Measurements from ENCODE around the gene DNAH17. TPM values are rescaled to one million over a fixed set of nuclear protein-coding genes. Genes with fewer than 3 reads are reported as not detected.

DNAH17 gene
- polyA plus RNA-seq, 3 donors = 0.01 to 0.51 (median 0.11) TPM

DNA sequence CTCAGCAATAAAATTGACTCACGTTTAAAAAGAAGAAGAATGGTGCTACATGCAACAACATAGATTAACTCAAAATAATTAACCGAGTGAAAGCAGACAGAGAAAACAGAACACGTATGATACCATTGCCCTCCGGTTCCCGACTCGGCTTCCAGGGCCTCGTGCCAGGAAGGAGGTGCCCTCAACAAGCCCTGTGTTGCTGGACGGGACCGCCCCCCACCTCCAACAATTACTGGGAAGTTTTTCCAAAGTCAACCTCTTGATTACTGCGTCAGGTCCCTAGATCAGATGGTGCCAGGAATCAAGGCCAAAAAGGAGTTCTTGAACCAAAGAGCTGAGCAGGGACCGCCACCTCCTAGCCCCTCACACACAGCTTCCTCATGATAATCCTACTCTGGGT is 20.4 kb downstream of the DNAH17 start:
- H2AFZ ChIP-seq (ENCODE audit: insufficient read depth, low read depth, low read length, poor library complexity, severe bottlenecking) = no peak overlapping the region
- H3K9me3 ChIP-seq (replicated peaks in 1 of 2; ENCODE audit: control insufficient read depth in 1 of 2, insufficient read depth in 1 of 2, low read length in 2 of 2) = no peaks in the 10 kb centered on the region
- peak overlapping the region in 1 of 7 donors; percentile 27 for H3K27ac Mint-ChIP-seq
- 96% methylated on average over 8 of the region's 11 CpGs for WGBS (ENCODE audit: insufficient coverage)
- H3K4me3 Mint-ChIP-seq = no peak overlapping the region
- peaks cover 0 to 2% (median 0%) of the 10 kb centered on the region in 7 donors for H3K9me3 Mint-ChIP-seq
- no peak for DNase-seq
- H3K36me3 Mint-ChIP-seq = no peaks in the 10 kb centered on the region
- H3K27me3 Mint-ChIP-seq (ENCODE audit: low read depth in 3 of 3) = peaks cover 2 to 5% (median 4%) of the 10 kb centered on the region in 3 donors
- H3K27ac ChIP-seq (ENCODE audit: low read depth in 1 of 2, low read length in 2 of 2) = no peak overlapping the region
- intact Hi-C loops (cut with micrococcal nuclease) = loop anchor here in 1 of 2 donors (5.0 kb wide), 1 partner anchor 35 kb away; no protein-coding TSS in a partner anchor
- H3K27me3 ChIP-seq (ENCODE audit: control insufficient read depth in 2 of 2, insufficient read depth in 2 of 2, low read length in 2 of 2) = no peaks in the 10 kb centered on the region
- TF ChIP-seq, protein P1, sequence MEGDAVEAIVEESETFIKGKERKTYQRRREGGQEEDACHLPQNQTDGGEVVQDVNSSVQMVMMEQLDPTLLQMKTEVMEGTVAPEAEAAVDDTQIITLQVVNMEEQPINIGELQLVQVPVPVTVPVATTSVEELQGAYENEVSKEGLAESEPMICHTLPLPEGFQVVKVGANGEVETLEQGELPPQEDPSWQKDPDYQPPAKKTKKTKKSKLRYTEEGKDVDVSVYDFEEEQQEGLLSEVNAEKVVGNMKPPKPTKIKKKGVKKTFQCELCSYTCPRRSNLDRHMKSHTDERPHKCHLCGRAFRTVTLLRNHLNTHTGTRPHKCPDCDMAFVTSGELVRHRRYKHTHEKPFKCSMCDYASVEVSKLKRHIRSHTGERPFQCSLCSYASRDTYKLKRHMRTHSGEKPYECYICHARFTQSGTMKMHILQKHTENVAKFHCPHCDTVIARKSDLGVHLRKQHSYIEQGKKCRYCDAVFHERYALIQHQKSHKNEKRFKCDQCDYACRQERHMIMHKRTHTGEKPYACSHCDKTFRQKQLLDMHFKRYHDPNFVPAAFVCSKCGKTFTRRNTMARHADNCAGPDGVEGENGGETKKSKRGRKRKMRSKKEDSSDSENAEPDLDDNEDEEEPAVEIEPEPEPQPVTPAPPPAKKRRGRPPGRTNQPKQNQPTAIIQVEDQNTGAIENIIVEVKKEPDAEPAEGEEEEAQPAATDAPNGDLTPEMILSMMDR (IDR thresholded peaks at IDR 0.05) = no peak
- H3K4me1 ChIP-seq (ENCODE audit: control insufficient read depth in 1 of 2, insufficient read depth in 2 of 2, low read length in 2 of 2) = no peaks in the 10 kb centered on the region
- H3K36me3 ChIP-seq (replicated peaks in 1 of 2; ENCODE audit: control insufficient read depth in 1 of 2, insufficient read depth in 2 of 2, low read length in 2 of 2) = no peaks in the 10 kb centered on the region
- no peaks in the 10 kb centered on the region for H4K20me1 ChIP-seq (ENCODE audit: insufficient read depth, low read length)
- H3K4me3 ChIP-seq (replicated peaks in 1 of 3; ENCODE audit: low read depth in 2 of 3, low read length in 3 of 3) = no peak overlapping the region
- H3K9ac ChIP-seq (ENCODE audit: insufficient read depth, low read length, poor library complexity, severe bottlenecking) = no peak overlapping the region
- H3K4me1 Mint-ChIP-seq = peaks cover 2% of the 10 kb centered on the region
- no peak overlapping the region for H3K4me2 ChIP-seq (replicated peaks; ENCODE audit: extremely low read depth, low read length, poor library complexity, severe bottlenecking)
- no peaks in the 10 kb centered on the region for H3K79me2 ChIP-seq (ENCODE audit: insufficient read depth, low read length)

DNA sequence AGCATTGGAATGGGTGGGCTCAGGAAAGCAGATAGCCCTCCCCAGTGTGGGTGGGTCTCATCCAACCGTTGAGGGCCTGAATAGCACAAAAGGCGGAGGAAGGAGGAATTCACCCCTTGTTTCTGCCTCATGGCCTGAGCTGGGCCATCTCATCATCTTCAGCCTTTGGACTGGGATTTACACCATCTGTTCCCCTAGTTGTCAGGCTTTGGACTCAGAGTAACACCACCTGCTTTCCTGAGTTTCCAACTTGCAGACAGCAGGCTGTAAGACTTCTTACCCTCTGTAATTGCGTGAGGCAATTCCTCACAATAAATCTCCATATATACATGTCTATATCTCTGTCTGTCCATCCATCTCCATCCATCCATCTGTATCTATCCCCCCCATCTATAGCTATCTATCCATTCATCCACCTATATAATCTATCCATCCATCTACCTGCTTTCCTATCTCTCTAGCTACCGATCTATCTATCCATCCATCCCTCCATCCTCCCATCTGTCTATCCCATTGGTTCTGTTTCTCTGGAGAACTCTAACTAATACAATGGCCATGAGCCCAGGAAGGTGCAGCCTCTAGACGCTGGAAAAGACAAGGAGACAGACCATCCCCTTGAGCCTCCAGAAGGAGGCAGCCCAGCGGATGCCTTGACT is 21.3 kb downstream of the DNAH17 start:
- Mint-ChIP-seq H3K36me3 (no peaks in the 10 kb centered on the region), H3K27me3 (ENCODE audit: low read depth in 3 of 3) (peaks cover 2 to 5% (median 4%) of the 10 kb centered on the region in 3 donors), H3K4me1 (peaks cover 2% of the 10 kb centered on the region), H3K27ac (no peak overlapping the region), H3K9me3 (peaks cover 0 to 2% (median 0%) of the 10 kb centered on the region in 7 donors), H3K4me3 (no peak overlapping the region)
- Histone ChIP-seq H3K4me3 (replicated peaks in 1 of 3; ENCODE audit: low read depth in 2 of 3, low read length in 3 of 3) (no peak overlapping the region), H3K4me1 (ENCODE audit: control insufficient read depth in 1 of 2, insufficient read depth in 2 of 2, low read length in 2 of 2) (no peaks in the 10 kb centered on the region), H3K79me2 (ENCODE audit: insufficient read depth, low read length) (no peaks in the 10 kb centered on the region), H3K4me2 (replicated peaks; ENCODE audit: extremely low read depth, low read length, poor library complexity, severe bottlenecking) (no peak overlapping the region), H3K36me3 (replicated peaks in 1 of 2; ENCODE audit: control insufficient read depth in 1 of 2, insufficient read depth in 2 of 2, low read length in 2 of 2) (no peaks in the 10 kb centered on the region), H2AFZ (ENCODE audit: insufficient read depth, low read depth, low read length, poor library complexity, severe bottlenecking) (no peak overlapping the region), H4K20me1 (ENCODE audit: insufficient read depth, low read length) (no peaks in the 10 kb centered on the region), H3K27ac (ENCODE audit: low read depth in 1 of 2, low read length in 2 of 2) (no peak overlapping the region), H3K27me3 (ENCODE audit: control insufficient read depth in 2 of 2, insufficient read depth in 2 of 2, low read length in 2 of 2) (no peaks in the 10 kb centered on the region), H3K9me3 (replicated peaks in 1 of 2; ENCODE audit: control insufficient read depth in 1 of 2, insufficient read depth in 1 of 2, low read length in 2 of 2) (no peaks in the 10 kb centered on the region), H3K9ac (ENCODE audit: insufficient read depth, low read length, poor library complexity, severe bottlenecking) (no peak overlapping the region)
- intact Hi-C loops (cut with micrococcal nuclease) = loop anchor here in 1 of 2 donors (5.0 kb wide), 1 partner anchor 36 kb away; no protein-coding TSS in a partner anchor
- TF ChIP-seq, protein P1 (IDR thresholded peaks at IDR 0.05) = no peak
- 89% methylated on average over 6 of the region's 6 CpGs for WGBS (ENCODE audit: insufficient coverage)
- DNase-seq = no peak

All from CD14-positive monocyte (primary cell).